Measurements from ENCODE around the gene NBEA.

The NBEA gene

GRCh38 chr13:35500144-35500543 lies 558.1 kb downstream of the NBEA start:
- DNase-seq (ENCODE audit: low read depth, low spot score): no peak

GRCh38 chr13:35501661-35502235 lies 559.7 kb downstream of the NBEA start:
- DNase-seq (ENCODE audit: low read depth, low spot score): no peak

GRCh38 chr13:35502456-35502855 lies 560.4 kb downstream of the NBEA start:
- DNase-seq (ENCODE audit: low read depth, low spot score): no peak

- peak; percentile 95 for DNase-seq (ENCODE audit: low read depth, low spot score)
These were observed 570.3 kb downstream of the NBEA start for GRCh38 chr13:35512271-35512920.

- DNase-seq (ENCODE audit: low read depth, low spot score): no peak
These were observed 572.0 kb downstream of the NBEA start for GRCh38 chr13:35514061-35514477.

- no peak for DNase-seq (ENCODE audit: low read depth, low spot score)
These were observed 572.9 kb downstream of the NBEA start for GRCh38 chr13:35514801-35515502.

- no peak for DNase-seq (ENCODE audit: low read depth, low spot score)
These were observed 576.4 kb downstream of the NBEA start for GRCh38 chr13:35518337-35518946.

GRCh38 chr13:35524171-35524570 lies 582.1 kb downstream of the NBEA start:
- DNase-seq (ENCODE audit: low read depth, low spot score): no peak

- DNase-seq (ENCODE audit: low read depth, low spot score): no peak
These were observed 584.5 kb downstream of the NBEA start for GRCh38 chr13:35526577-35526976.

- DNase-seq (ENCODE audit: low read depth, low spot score): no peak
These were observed 585.4 kb downstream of the NBEA start for GRCh38 chr13:35527451-35527850.

- no peak for DNase-seq (ENCODE audit: low read depth, low spot score)
These were observed 588.1 kb downstream of the NBEA start for GRCh38 chr13:35530147-35530546.

- DNase-seq (ENCODE audit: low read depth, low spot score): no peak
These were observed 588.5 kb downstream of the NBEA start for GRCh38 chr13:35530581-35530980.

- no peak for DNase-seq (ENCODE audit: low read depth, low spot score)
These were observed 589.5 kb downstream of the NBEA start for GRCh38 chr13:35531526-35531925.

- no peak for DNase-seq (ENCODE audit: low read depth, low spot score)
These were observed 592.3 kb downstream of the NBEA start for GRCh38 chr13:35534343-35534742.

GRCh38 chr13:35548790-35549189 lies 606.7 kb downstream of the NBEA start:
- no peak for DNase-seq (ENCODE audit: low read depth, low spot score)

GRCh38 chr13:35549481-35549880 lies 607.4 kb downstream of the NBEA start:
- peak; percentile 64 for DNase-seq (ENCODE audit: low read depth, low spot score)

GRCh38 chr13:35552172-35552844 lies 610.2 kb downstream of the NBEA start:
- no peak for DNase-seq (ENCODE audit: low read depth, low spot score)

- no peak for DNase-seq (ENCODE audit: low read depth, low spot score)
These were observed 613.0 kb downstream of the NBEA start for GRCh38 chr13:35554972-35555623.

- DNase-seq (ENCODE audit: low read depth, low spot score): no peak
These were observed 615.4 kb downstream of the NBEA start for GRCh38 chr13:35557475-35557874.

- DNase-seq (ENCODE audit: low read depth, low spot score): no peak
These were observed 619.5 kb downstream of the NBEA start for GRCh38 chr13:35561540-35561939.

- no peak for DNase-seq (ENCODE audit: low read depth, low spot score)
These were observed 623.2 kb downstream of the NBEA start for GRCh38 chr13:35565273-35565672.

- no peak for DNase-seq (ENCODE audit: low read depth, low spot score)
These were observed 624.3 kb downstream of the NBEA start for GRCh38 chr13:35566340-35566739.
